Measurements from ENCODE around the gene LMO1. TPM values are rescaled to one million over a fixed set of nuclear protein-coding genes. Genes with fewer than 3 reads are reported as not detected.

Gene LMO1
- total and polyA plus RNA-seq, 2 of the 8 experiments (the other 6 are each of a cell fraction or from before 2014, with no cell fraction given): 0.17 TPM; not detected in 1

- no peak for TF ChIP-seq POU5F1 (IDR thresholded peaks at IDR 0.05; ENCODE audit: low read depth, low read length)
- TF ChIP-seq SRF (IDR thresholded peaks at IDR 0.05; ENCODE audit: low read depth, low read length): no peak
These were observed 20.2 kb downstream of the LMO1 start (continued) for GRCh38 chr11:8243458-8243857.
